Measurements from ENCODE around the gene GALNT3.

GALNT3 gene

GRCh38 chr2:165777522-165778186 lies 16.4 kb downstream of the GALNT3 start:
- H3K4me3 ChIP-seq (ENCODE audit: low read depth, low read length) = no peak overlapping the region
- no peak for DNase-seq (ENCODE audit: low read depth)
- no peak for TF ChIP-seq CTCF (conservative IDR thresholded peaks at IDR 0.05; ENCODE audit: low read depth, low read length)

- TF ChIP-seq CTCF (conservative IDR thresholded peaks at IDR 0.05; ENCODE audit: low read depth, low read length) = no peak
- H3K4me3 ChIP-seq (ENCODE audit: low read depth, low read length) = no peak overlapping the region
- no peak for DNase-seq (ENCODE audit: low read depth)
These were observed 17.3 kb downstream of the GALNT3 start for GRCh38 chr2:165776796-165777195.

- H3K4me3 ChIP-seq (ENCODE audit: low read depth, low read length) = no peak overlapping the region
- no peak for DNase-seq (ENCODE audit: low read depth)
- no peak for TF ChIP-seq CTCF (conservative IDR thresholded peaks at IDR 0.05; ENCODE audit: low read depth, low read length)
These were observed 18.0 kb downstream of the GALNT3 start for GRCh38 chr2:165776013-165776412.

GRCh38 chr2:165773684-165774083 lies 20.4 kb downstream of the GALNT3 start:
- H3K4me3 ChIP-seq (ENCODE audit: low read depth, low read length) = no peak overlapping the region
- DNase-seq (ENCODE audit: low read depth) = no peak
- no peak for TF ChIP-seq CTCF (conservative IDR thresholded peaks at IDR 0.05; ENCODE audit: low read depth, low read length)

- DNase-seq (ENCODE audit: low read depth) = no peak
- no peak for TF ChIP-seq CTCF (conservative IDR thresholded peaks at IDR 0.05; ENCODE audit: low read depth, low read length)
- no peak overlapping the region for H3K4me3 ChIP-seq (ENCODE audit: low read depth, low read length)
These were observed 21.9 kb downstream of the GALNT3 start for GRCh38 chr2:165772183-165772582.

- DNase-seq (ENCODE audit: low read depth) = no peak
- no peak overlapping the region for H3K4me3 ChIP-seq (ENCODE audit: low read depth, low read length)
- no peak for TF ChIP-seq CTCF (conservative IDR thresholded peaks at IDR 0.05; ENCODE audit: low read depth, low read length)
These were observed 27.6 kb downstream of the GALNT3 start for GRCh38 chr2:165766326-165766927.

- no peak overlapping the region for H3K4me3 ChIP-seq (ENCODE audit: low read depth, low read length)
- no peak for DNase-seq (ENCODE audit: low read depth)
- TF ChIP-seq CTCF (conservative IDR thresholded peaks at IDR 0.05; ENCODE audit: low read depth, low read length) = no peak
These were observed 31.3 kb downstream of the GALNT3 start for GRCh38 chr2:165762723-165763122.
